GM18505 (cell line): Measurements from ENCODE around the gene ADRA2B.
"Not testable (repeated sequence)": the region's sequence is repeated elsewhere in the genome, so short reads cannot be mapped to it uniquely, and the experiment has no call there.

Source experiments
- ATAC-seq: cut with Tn5 transposase; IDR thresholded peaks from one replicate; pipeline ENCODE4 v1.9.1; 2021; ENCODE audit not compliant: unreplicated experiment
- POLR2A ChIP-seq: IDR thresholded peaks from 4 replicates; pipeline ENCODE4 v1.6.1; 2011; ENCODE audit warnings: borderline replicate concordance; ENCODE audit not compliant: insufficient read depth, insufficient read length; ENCODE audit errors: extremely low read depth

ADRA2B gene

GRCh38 chr2:96095116-96095636 is 21.2 kb downstream of the ADRA2B start:
- no peak for ATAC-seq
- TF ChIP-seq POLR2A, result no peak

- TF ChIP-seq POLR2A, result no peak
These were observed 22.8 kb downstream of the ADRA2B start for GRCh38 chr2:96093528-96093927.

GRCh38 chr2:96092951-96093350 is 23.4 kb downstream of the ADRA2B start:
- no peak for ATAC-seq
- no peak for TF ChIP-seq POLR2A

More at GRCh38 chr2:96093528-96093927, 22.8 kb downstream of the ADRA2B start:
- no peak for ATAC-seq

DNA sequence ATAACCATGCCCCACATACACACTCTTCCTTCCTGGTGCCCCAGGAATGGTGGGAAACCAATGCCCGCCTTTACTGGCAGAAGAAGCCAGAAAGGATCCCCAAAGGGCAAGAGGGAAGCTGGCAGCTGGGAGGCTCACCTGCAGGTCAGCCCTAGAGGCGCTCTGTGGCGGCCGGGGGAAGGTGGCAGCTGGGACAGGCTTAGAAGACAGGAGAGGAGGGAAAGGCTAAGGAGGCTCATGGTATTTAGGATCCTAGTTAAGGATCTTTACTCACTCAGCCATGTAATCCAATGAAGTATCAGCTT is 23.8 kb downstream of the ADRA2B start:
- TF ChIP-seq POLR2A, result no peak
- no peak for ATAC-seq

DNA sequence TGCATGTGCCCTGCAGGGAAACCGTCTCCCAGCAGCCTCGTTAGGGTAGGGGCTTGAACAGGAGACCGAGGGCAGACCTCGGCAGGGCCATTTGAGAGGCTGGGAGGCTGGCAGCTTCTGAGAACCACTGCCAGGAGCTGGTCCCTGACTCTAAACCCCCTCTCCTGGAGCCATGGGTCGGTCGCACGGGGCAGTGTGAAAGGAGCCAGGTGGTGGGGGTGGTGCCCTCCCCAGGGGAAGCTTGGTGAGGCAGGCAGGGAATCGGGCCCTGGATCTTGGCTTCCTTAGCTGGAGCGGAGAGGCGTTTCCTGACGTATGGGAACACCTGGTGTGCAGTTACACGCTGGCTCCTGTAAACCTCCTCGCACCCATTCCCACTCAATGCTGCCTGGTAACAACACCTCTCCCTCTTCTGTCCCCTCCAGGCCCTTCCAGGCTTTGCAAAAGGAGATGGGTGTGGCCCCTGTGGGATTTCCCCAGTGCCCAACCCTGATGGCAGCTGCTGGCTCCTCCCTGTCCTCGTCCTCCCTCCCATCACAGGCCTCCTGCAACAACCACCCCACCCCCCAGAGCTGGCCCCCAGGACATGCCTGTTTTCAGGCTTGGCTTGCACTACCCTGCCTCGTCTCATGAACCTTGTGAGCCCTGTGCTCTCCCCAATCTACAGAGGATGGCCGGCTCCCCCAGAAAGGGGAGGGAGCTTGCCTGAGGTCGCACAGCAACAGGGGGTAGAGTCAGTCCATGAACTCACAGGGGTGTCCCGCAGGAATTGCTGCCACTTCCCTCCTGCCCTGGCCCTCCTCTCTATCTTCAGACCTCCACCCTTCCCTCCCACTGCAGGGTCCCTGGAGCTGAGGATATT is 24.4 kb downstream of the ADRA2B start:
- ATAC-seq, result no peak
- TF ChIP-seq POLR2A, result no peak

DNA sequence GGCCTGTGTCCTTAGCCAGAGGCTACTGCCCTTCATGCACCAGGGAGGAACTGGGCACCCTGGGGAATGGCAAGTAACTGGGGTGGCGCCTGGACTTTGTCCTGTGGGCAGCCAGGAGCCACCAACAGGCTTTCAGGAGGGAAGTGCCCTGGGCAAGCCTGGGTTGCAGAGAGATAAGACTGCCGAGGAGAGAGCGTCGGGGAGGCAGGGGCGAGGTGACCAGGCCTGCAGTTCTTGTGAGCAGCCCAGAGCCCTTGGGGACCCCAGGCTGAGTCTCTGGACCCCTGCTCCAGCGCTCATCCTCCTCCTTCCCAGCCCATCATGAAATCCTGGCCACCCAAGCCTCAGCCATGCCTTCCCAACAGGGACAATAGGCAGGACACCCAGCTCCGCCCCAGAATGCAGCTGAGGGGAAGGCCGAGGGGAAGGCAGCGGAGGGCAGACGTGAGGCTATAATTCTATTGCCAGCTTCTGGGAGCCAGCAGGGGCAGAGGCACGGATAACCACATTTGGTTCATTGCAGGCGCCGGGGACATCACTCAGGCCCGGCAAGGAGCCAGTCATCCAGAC is 25.1 kb downstream of the ADRA2B start:
- no peak for ATAC-seq
- TF ChIP-seq POLR2A, result no peak

- no peak for ATAC-seq
- TF ChIP-seq POLR2A, result no peak
These were observed 26.0 kb downstream of the ADRA2B start for GRCh38 chr2:96090196-96090926.

GRCh38 chr2:96089356-96090195 is 26.8 kb downstream of the ADRA2B start:
- no peak for ATAC-seq
- no peak for TF ChIP-seq POLR2A

- TF ChIP-seq POLR2A, result no peak
- ATAC-seq, result no peak
These were observed 27.7 kb downstream of the ADRA2B start for GRCh38 chr2:96088340-96089335.

DNA sequence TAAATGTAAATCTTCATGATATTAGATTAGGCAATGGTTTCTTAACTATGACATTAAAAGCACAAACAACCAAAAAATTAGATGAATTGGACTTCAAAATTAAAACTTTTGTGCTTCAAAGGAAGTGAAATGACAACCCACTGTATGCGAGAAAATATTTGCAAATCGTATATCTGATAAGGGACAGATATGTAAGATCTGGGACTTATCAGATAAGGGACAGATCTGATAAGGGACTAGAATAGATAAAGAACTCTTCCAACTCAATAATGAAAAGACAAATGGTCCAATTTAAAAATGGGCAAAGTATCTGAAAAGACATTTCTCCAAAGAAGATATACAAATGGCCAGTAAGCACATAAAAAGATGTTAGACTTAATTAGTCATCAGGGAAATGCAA is 29.2 kb downstream of the ADRA2B start:
- TF ChIP-seq POLR2A, result no peak
- no peak for ATAC-seq

DNA sequence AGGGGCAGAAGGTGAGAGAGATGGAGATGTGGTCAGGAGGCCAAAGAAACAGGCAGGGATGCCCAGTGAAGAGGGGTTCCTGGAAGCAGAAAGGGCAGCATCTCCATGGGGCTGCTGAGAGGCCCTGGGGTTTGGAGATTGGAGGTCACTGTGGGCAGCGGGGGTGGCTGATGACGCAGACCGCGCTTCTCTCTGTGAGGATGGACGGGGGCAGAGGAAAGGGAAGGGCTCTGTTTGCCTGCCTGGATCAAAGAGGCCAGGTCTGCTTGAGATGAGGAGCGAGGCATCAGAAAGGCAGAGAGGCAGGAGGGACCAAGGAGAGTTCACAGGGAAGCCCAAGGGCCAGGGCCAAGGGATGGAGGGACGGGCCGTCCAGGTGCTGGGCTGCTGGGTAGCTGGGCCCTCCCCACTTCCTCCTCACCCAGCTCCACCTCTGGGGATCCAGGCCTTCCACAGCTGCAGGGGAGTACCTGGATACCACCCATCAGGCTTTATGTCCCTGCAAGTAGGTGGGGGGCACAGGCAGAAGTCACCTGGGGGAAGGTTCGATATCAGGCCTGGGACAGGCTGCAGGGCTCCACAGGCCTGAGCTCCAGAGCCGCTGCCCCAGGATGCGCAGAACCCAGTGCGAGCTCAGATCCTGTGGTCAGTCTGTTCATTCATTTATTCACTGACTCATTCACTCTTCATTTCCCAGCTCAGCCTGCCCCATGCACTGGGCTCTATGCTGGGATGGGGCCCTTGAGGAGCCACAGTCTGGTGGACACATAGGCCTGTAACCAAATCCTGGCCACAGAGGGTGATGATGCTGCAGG is 30.6 kb downstream of the ADRA2B start:
- TF ChIP-seq POLR2A, result no peak
- no peak for ATAC-seq

- ATAC-seq, result not testable (repeated sequence)
These were observed 31.4 kb downstream of the ADRA2B start for GRCh38 chr2:96084858-96085518.
